AG04450 (cell line): Measurements from ENCODE around the gene RBM17. TPM values are rescaled to one million over a fixed set of nuclear protein-coding genes. Genes with fewer than 3 reads are reported as not detected.
"Not testable (repeated sequence)": the region's sequence is repeated elsewhere in the genome, so short reads cannot be mapped to it uniquely, and the experiment has no call there.

Experiments used
- CTCF ChIA-PET: fragments of 300-600, 350-600 bp; formaldehyde crosslinking; extraction: SDS; loops from one replicate; lab custom pipeline; 2022; ENCODE audit warnings: antibody characterized with exemption, inconsistent platforms; lab: Charles Lee
- POLR2A ChIA-PET: fragments of 350-600 bp; formaldehyde crosslinking; extraction: SDS; loops from one replicate; lab custom pipeline; 2021; ENCODE audit warnings: antibody characterized with exemption, inconsistent platforms; lab: Yijun Ruan, JAX
- DNase-seq: peaks from one replicate; pipeline ENCODE4 v3.0.0-alpha.2; 2011; ENCODE audit warnings: low read depth, low spot score
- H3K27ac ChIP-seq: one replicate; pipeline ENCODE4 v1.5.1; 2012; ENCODE audit warnings: low read depth, low read length, control low read depth
- H3K27me3 ChIP-seq: one replicate; pipeline ENCODE4 v1.6.0; 2012; ENCODE audit warnings: low read length; ENCODE audit not compliant: control insufficient read depth, insufficient read depth
- H3K4me3 ChIP-seq: 2 replicates; pipeline ENCODE4 v1.5.1; 2011; ENCODE audit warnings: mild to moderate bottlenecking, low read depth, low read length, control low read depth
- H3K9me3 ChIP-seq: 2 replicates; pipeline ENCODE4 v1.5.1; 2012; ENCODE audit warnings: low read length; ENCODE audit not compliant: control insufficient read depth, insufficient read depth
- CTCF ChIP-seq: IDR thresholded peaks from 2 replicates; pipeline ENCODE4 v1.5.1; 2011; ENCODE audit warnings: low read depth, low read length, control low read depth, inconsistent platforms
- polyA plus RNA-seq: library from polyadenylated mRNA; depleted of rRNA; stranded (reverse); fragments of >200 nt; gene quantifications from 2 replicates; pipeline ENCODE4 v1.2.3, GENCODE V29; 2011

Gene RBM17
- polyA plus RNA-seq, 1 experiment: 38.9 TPM

- Histone ChIP-seq H3K27me3 (peaks cover 20% of the 10 kb centered on the region), H3K9me3 (no peaks in the 10 kb centered on the region; the same call in 1 of the 2 replicates), H3K4me3 (no peak within 1 kb of the TSS), H3K27ac (no peak within 1 kb of the TSS)
- no peak for DNase-seq
- no peak for TF ChIP-seq CTCF
- ChIA-PET CTCF (interaction anchor here (0.9 to 1.4 kb wide), 2 partner anchors 24 to 345 kb away, joined by 3 to 4 read pairs; no protein-coding TSS in a partner anchor), POLR2A (no interaction called here)
These were observed 26.6 kb upstream of the RBM17 start, which contains the start of gene IL2RA for GRCh38 chr10:6062101-6062771. TSS of gene IL2RA (minus strand) at chr10:6062367. CDS start at chr10:6062151, 216 bp downstream.

GRCh38 chr10:6064119-6064518 lies 24.7 kb upstream of the RBM17 start:
- ChIA-PET CTCF (no interaction called here), POLR2A (no interaction called here)
- no peak for DNase-seq
- H3K9me3 ChIP-seq: no peaks in the 10 kb centered on the region; the same call in 1 of the 2 replicates
- H3K27me3 ChIP-seq: peaks cover 26% of the 10 kb centered on the region
- H3K4me3 ChIP-seq: no peak overlapping the region
- no peak overlapping the region for H3K27ac ChIP-seq
- TF ChIP-seq CTCF: no peak

GRCh38 chr10:6064726-6065125 lies 24.1 kb upstream of the RBM17 start:
- DNase-seq, CTCF ChIA-PET, H3K9me3 ChIP-seq, POLR2A ChIA-PET, H3K4me3 ChIP-seq, H3K27ac ChIP-seq: not testable (repeated sequence)
- peaks cover 23% of the 10 kb centered on the region for H3K27me3 ChIP-seq

- no peak overlapping the region for H3K4me3 ChIP-seq
- POLR2A ChIA-PET: interaction anchor here (0.7 kb wide), 1 partner anchor 47 kb away, joined by 4 read pairs; no protein-coding TSS in a partner anchor
- CTCF ChIA-PET: no interaction called here
- no peaks in the 10 kb centered on the region; the same call in 1 of the 2 replicates for H3K9me3 ChIP-seq
- TF ChIP-seq CTCF: no peak
- H3K27ac ChIP-seq: no peak overlapping the region
- no peak for DNase-seq
- H3K27me3 ChIP-seq: peaks cover 21% of the 10 kb centered on the region
These were observed 23.4 kb upstream of the RBM17 start for GRCh38 chr10:6065406-6065805.

GRCh38 chr10:6065835-6066234 lies 23.0 kb upstream of the RBM17 start:
- Histone ChIP-seq H3K9me3 (no peaks in the 10 kb centered on the region; the same call in 1 of the 2 replicates), H3K27ac (no peak overlapping the region), H3K4me3 (no peak overlapping the region), H3K27me3 (peaks cover 21% of the 10 kb centered on the region)
- TF ChIP-seq CTCF: no peak
- no peak for DNase-seq
- CTCF ChIA-PET: no interaction called here
- POLR2A ChIA-PET: interaction anchor here (0.7 kb wide), 3 partner anchors 13 to 47 kb away, joined by 3 to 10 read pairs (median 4); no protein-coding TSS in a partner anchor
